ENCODE data around the gene CHST9.
"Not testable (repeated sequence)": the region's sequence is repeated elsewhere in the genome, so short reads cannot be mapped to it uniquely, and the experiment has no call there.

CHST9 gene

GRCh38 chr18:27165412-27165811 lies 19.7 kb downstream of the CHST9 start:
- no peak for DNase-seq

- DNase-seq, result no peak
These were observed 20.2 kb downstream of the CHST9 start for GRCh38 chr18:27164905-27165304.

- DNase-seq, result not testable (repeated sequence)
These were observed 21.9 kb downstream of the CHST9 start for GRCh38 chr18:27163197-27163716.

- not testable (repeated sequence) for DNase-seq
These were observed 35.9 kb downstream of the CHST9 start for GRCh38 chr18:27149240-27149639.

GRCh38 chr18:27144672-27145071 lies 40.4 kb downstream of the CHST9 start:
- DNase-seq, result no peak

GRCh38 chr18:27143580-27144287 lies 41.4 kb downstream of the CHST9 start:
- no peak for DNase-seq

GRCh38 chr18:27142891-27143290 lies 42.2 kb downstream of the CHST9 start:
- no peak for DNase-seq

GRCh38 chr18:27141876-27142275 lies 43.2 kb downstream of the CHST9 start:
- DNase-seq, result no peak

GRCh38 chr18:27138079-27138478 lies 47.0 kb downstream of the CHST9 start:
- no peak for DNase-seq

GRCh38 chr18:27136208-27136535 lies 48.9 kb downstream of the CHST9 start:
- no peak for DNase-seq

- no peak for DNase-seq
These were observed 49.5 kb downstream of the CHST9 start for GRCh38 chr18:27135504-27136207.

GRCh38 chr18:27130065-27130630 lies 55.0 kb downstream of the CHST9 start:
- no peak for DNase-seq

GRCh38 chr18:27124196-27124595 lies 60.9 kb downstream of the CHST9 start:
- DNase-seq, result no peak

GRCh38 chr18:27121108-27121507 lies 64.0 kb downstream of the CHST9 start:
- DNase-seq, result no peak

GRCh38 chr18:27120246-27120645 lies 64.9 kb downstream of the CHST9 start:
- DNase-seq, result no peak

GRCh38 chr18:27118973-27119372 lies 66.1 kb downstream of the CHST9 start:
- DNase-seq, result no peak

- no peak for DNase-seq
These were observed 70.3 kb downstream of the CHST9 start for GRCh38 chr18:27114842-27115241.

- DNase-seq, result no peak
These were observed 71.8 kb downstream of the CHST9 start for GRCh38 chr18:27113358-27113757.

- no peak for DNase-seq
These were observed 74.8 kb downstream of the CHST9 start for GRCh38 chr18:27110319-27110718.

- DNase-seq, result no peak
These were observed 75.7 kb downstream of the CHST9 start for GRCh38 chr18:27109451-27109850.

GRCh38 chr18:27108842-27109241 lies 76.3 kb downstream of the CHST9 start:
- no peak for DNase-seq

GRCh38 chr18:27104743-27105142 lies 80.4 kb downstream of the CHST9 start:
- no peak for DNase-seq

GRCh38 chr18:27094621-27095020 lies 90.5 kb downstream of the CHST9 start:
- DNase-seq, result no peak

GRCh38 chr18:27093290-27093689 lies 91.8 kb downstream of the CHST9 start:
- DNase-seq, result not testable (repeated sequence)

Data from suppressor macrophage (primary cell).